ENCODE data around the gene CASS4. TPM values are rescaled to one million over a fixed set of nuclear protein-coding genes. Genes with fewer than 3 reads are reported as not detected.

CASS4 gene
- total RNA-seq, 6 experiments from 2014 or later = 0.66 to 2.1 (median 0.83) TPM

DNA sequence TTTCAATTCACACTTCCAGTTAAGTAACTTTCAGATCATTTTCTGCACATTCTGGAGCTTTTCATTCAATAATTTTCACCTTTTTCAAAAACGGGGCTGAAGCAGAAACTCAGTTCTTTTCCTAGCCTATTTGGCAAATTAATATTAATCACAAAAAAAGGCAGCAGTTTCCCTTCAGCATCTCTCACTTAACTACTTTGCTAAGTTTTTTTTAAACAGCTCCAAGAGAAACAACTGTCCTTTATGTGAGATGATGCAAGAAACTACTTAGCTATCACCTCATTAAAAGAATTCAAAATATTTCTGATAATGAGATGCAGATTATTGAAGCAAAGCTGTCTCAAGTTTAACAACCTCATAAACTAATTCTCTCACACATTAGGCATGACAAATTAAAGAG, 11.8 kb downstream of the CASS4 start:
- no peak overlapping the region for H3K4me3 ChIP-seq
- no peaks in the 10 kb centered on the region for H3K36me3 ChIP-seq
- 67% methylated on average over 1 of the region's 1 CpG for WGBS (ENCODE audit: insufficient coverage, low coverage, low lambda C conversion rate, missing lambda C conversion rate)
- no peaks in the 10 kb centered on the region for H3K27me3 ChIP-seq
- H3K9me3 ChIP-seq = no peaks in the 10 kb centered on the region
- peaks cover 0 to 4% (median 0%) of the 10 kb centered on the region in 4 donors for H3K4me1 ChIP-seq
- TF ChIP-seq POLR2A (IDR thresholded peaks at IDR 0.05) (no peak), CTCF (IDR thresholded peaks at IDR 0.05) (no peak)
- H3K27ac ChIP-seq = no peak overlapping the region
- DNase-seq = no peak
- intact Hi-C loops (cut with DNase I) = no loop called here
- no peak for ATAC-seq

- Histone ChIP-seq H3K27me3 (no peaks in the 10 kb centered on the region), H3K36me3 (no peaks in the 10 kb centered on the region), H3K4me1 (peaks cover 0 to 4% (median 0%) of the 10 kb centered on the region in 4 donors), H3K9me3 (no peaks in the 10 kb centered on the region), H3K27ac (no peak overlapping the region), H3K4me3 (no peak overlapping the region)
- ATAC-seq (no peak), DNase-seq (no peak)
- intact Hi-C loops (cut with DNase I) = no loop called here
- TF ChIP-seq POLR2A (IDR thresholded peaks at IDR 0.05) (no peak), CTCF (IDR thresholded peaks at IDR 0.05) (no peak)
- WGBS (ENCODE audit: insufficient coverage, low coverage, low lambda C conversion rate, missing lambda C conversion rate) = no CpG with 5 or more reads among the region's 1 CpG
Observed at GRCh38 chr20:56424931-56425330, 12.9 kb downstream of the CASS4 start.

GRCh38 chr20:56426026-56426425, 14.0 kb downstream of the CASS4 start:
- WGBS (ENCODE audit: insufficient coverage, low coverage, low lambda C conversion rate, missing lambda C conversion rate) = 98% methylated on average over 9 of the region's 9 CpGs
- intact Hi-C loops (cut with DNase I) = no loop called here
- H3K4me1 ChIP-seq = peaks cover 0 to 4% (median 0%) of the 10 kb centered on the region in 4 donors
- no peak overlapping the region for H3K4me3 ChIP-seq
- TF ChIP-seq CTCF (IDR thresholded peaks at IDR 0.05) = no peak
- no peak for TF ChIP-seq POLR2A (IDR thresholded peaks at IDR 0.05)
- no peak overlapping the region for H3K27ac ChIP-seq
- ATAC-seq (no peak), DNase-seq (peak in 1 of 3 donors; percentile 17)
- no peaks in the 10 kb centered on the region for H3K27me3 ChIP-seq
- H3K36me3 ChIP-seq = no peaks in the 10 kb centered on the region
- no peaks in the 10 kb centered on the region for H3K9me3 ChIP-seq

GRCh38 chr20:56426926-56427325, 14.9 kb downstream of the CASS4 start:
- H3K27me3 ChIP-seq = no peaks in the 10 kb centered on the region
- no peak overlapping the region for H3K27ac ChIP-seq
- ATAC-seq (no peak), DNase-seq (peak in 1 of 3 donors; percentile 9)
- intact Hi-C loops (cut with DNase I) = no loop called here
- TF ChIP-seq POLR2A (IDR thresholded peaks at IDR 0.05) = no peak
- no peak for TF ChIP-seq CTCF (IDR thresholded peaks at IDR 0.05)
- peaks cover 0 to 4% (median 0%) of the 10 kb centered on the region in 4 donors for H3K4me1 ChIP-seq
- no peaks in the 10 kb centered on the region for H3K36me3 ChIP-seq
- no peak overlapping the region for H3K4me3 ChIP-seq
- H3K9me3 ChIP-seq = no peaks in the 10 kb centered on the region

GRCh38 chr20:56427797-56428196, 15.7 kb downstream of the CASS4 start:
- peak in 1 of 3 donors; percentile 5 for DNase-seq
- intact Hi-C loops (cut with DNase I) = no loop called here
- ATAC-seq = no peak
- Histone ChIP-seq H3K36me3 (no peaks in the 10 kb centered on the region), H3K9me3 (no peaks in the 10 kb centered on the region), H3K27me3 (no peaks in the 10 kb centered on the region), H3K4me1 (peaks cover 0 to under 1% (median 0%) of the 10 kb centered on the region in 4 donors), H3K4me3 (no peak overlapping the region), H3K27ac (no peak overlapping the region)
- 55% methylated on average over 4 of the region's 4 CpGs for WGBS (ENCODE audit: insufficient coverage, low coverage, low lambda C conversion rate, missing lambda C conversion rate)
- no peak for TF ChIP-seq POLR2A (IDR thresholded peaks at IDR 0.05)
- TF ChIP-seq CTCF (IDR thresholded peaks at IDR 0.05) = no peak

All from right lobe of liver (tissue), 6 donors.